GM23338 (cell line): ENCODE data around the gene SULT2A1. TPM values are rescaled to one million over a fixed set of nuclear protein-coding genes. Genes with fewer than 3 reads are reported as not detected.

ENCODE experiments used
- ATAC-seq: fragments of 200-7000 bp; cut with Tn5 transposase; 3 replicates; pipeline ENCODE4 v1.9.1; 2020
- DNase-seq: peaks from one replicate; pipeline ENCODE4 v3.0.0-alpha.2; 2015; ENCODE audit warnings: low spot score
- H2AFZ ChIP-seq: fragments of 200-600 bp; sonication (generic); 2 replicates; pipeline ENCODE4 v1.8.0; 2016; ENCODE audit warnings: antibody characterized with exemption, mild to moderate bottlenecking, moderate library complexity
- H3F3A ChIP-seq: fragments of 200-600 bp; sonication (generic); replicated peaks from 2 replicates; pipeline ENCODE4 v1.8.0; 2017; ENCODE audit warnings: antibody characterized with exemption, mixed run types, low read depth
- H3K27ac ChIP-seq: fragments of 200-600 bp; sonication (generic); 2 replicates; pipeline ENCODE4 v1.6.1; 2016; ENCODE audit warnings: low read depth
- H3K27me3 ChIP-seq: fragments of 200-600 bp; sonication (generic); 2 replicates; pipeline ENCODE4 v1.8.0; 2016; ENCODE audit warnings: mild to moderate bottlenecking, mixed run types, moderate library complexity; ENCODE audit not compliant: insufficient read depth
- H3K36me3 ChIP-seq: fragments of 200-600 bp; sonication (generic); 2 replicates; pipeline ENCODE4 v1.8.0; 2016; ENCODE audit warnings: mild to moderate bottlenecking; ENCODE audit not compliant: insufficient read depth
- H3K4me1 ChIP-seq: fragments of 200-600 bp; sonication (generic); 2 replicates; pipeline ENCODE4 v1.8.0; 2016; ENCODE audit warnings: mild to moderate bottlenecking, moderate library complexity; ENCODE audit not compliant: insufficient read depth
- H3K4me2 ChIP-seq: fragments of 200-600 bp; sonication (generic); 2 replicates; pipeline ENCODE4 v1.7.1; 2017; ENCODE audit warnings: mixed run types
- H3K4me3 ChIP-seq: fragments of 200-600 bp; sonication (generic); 2 replicates; pipeline ENCODE4 v1.6.1; 2016; ENCODE audit warnings: mixed run types
- H3K79me2 ChIP-seq: fragments of 200-600 bp; sonication (generic); replicated peaks from 2 replicates; pipeline ENCODE4 v1.8.0; 2017; ENCODE audit warnings: mild to moderate bottlenecking; ENCODE audit not compliant: insufficient read depth
- H3K9me2 ChIP-seq: fragments of 200-600 bp; sonication (generic); 2 replicates; pipeline ENCODE4 v1.8.0; 2017; ENCODE audit not compliant: insufficient read depth
- H4K20me1 ChIP-seq: fragments of 200-600 bp; sonication (generic); replicated peaks from 2 replicates; pipeline ENCODE4 v1.8.0; 2017; ENCODE audit warnings: mild to moderate bottlenecking; ENCODE audit not compliant: insufficient read depth
- H3K27ac Mint-ChIP-seq: 2 replicates; pipeline ENCODE4 v1.8.0; 2020; ENCODE audit warnings: inconsistent platforms, mild to moderate bottlenecking, moderate library complexity, mixed read lengths
- H3K27me3 Mint-ChIP-seq: 3 replicates; pipeline ENCODE4 v1.8.0; 2022; ENCODE audit warnings: low read depth, mild to moderate bottlenecking, moderate library complexity, mixed read lengths, inconsistent platforms; ENCODE audit not compliant: insufficient read depth, poor library complexity
- H3K36me3 Mint-ChIP-seq: 3 replicates; pipeline ENCODE4 v1.8.0; 2021; ENCODE audit warnings: low read depth, mild to moderate bottlenecking, inconsistent platforms, moderate library complexity, mixed read lengths
- H3K4me1 Mint-ChIP-seq: 3 replicates; pipeline ENCODE4 v1.8.0; 2020; ENCODE audit warnings: mild to moderate bottlenecking, inconsistent platforms, mixed read lengths
- H3K4me3 Mint-ChIP-seq: 3 replicates; pipeline ENCODE4 v1.8.0; 2021; ENCODE audit warnings: moderate library complexity, mild to moderate bottlenecking, inconsistent platforms, mixed read lengths
- H3K9me3 Mint-ChIP-seq: 3 replicates; pipeline ENCODE4 v1.8.0; 2020; ENCODE audit warnings: moderate library complexity, mild to moderate bottlenecking, inconsistent platforms, mixed read lengths
- CREB1 ChIP-seq: fragments of 250-450 bp; sonication (Bioruptor Pico); IDR thresholded peaks from 2 replicates; pipeline ENCODE4 v1.5.0; 2020; ENCODE audit warnings: low read depth, mild to moderate bottlenecking, moderate library complexity
- CTCF ChIP-seq, 2 experiments: fragments of 200-600 bp in 1 of 2; sonication (generic) in 1 of 2; conservative IDR thresholded peaks; 2 replicates each; pipeline versions ENCODE4 v1.5.1 to v1.6.1; 2016 to 2017; ENCODE audit warnings: antibody characterized with exemption in 2 of 2, low read depth in 2 of 2, mild to moderate bottlenecking in 2 of 2, moderate library complexity in 1 of 2
- EZH2phosphoT487 ChIP-seq: fragments of 200-600 bp; sonication (generic); IDR thresholded peaks from one replicate; pipeline ENCODE4 v1.8.1; 2018; ENCODE audit warnings: antibody characterized with exemption; ENCODE audit not compliant: unreplicated experiment
- JUNB ChIP-seq: IDR thresholded peaks from one replicate; pipeline ENCODE4 v1.6.1; 2016; ENCODE audit warnings: antibody characterized with exemption; ENCODE audit not compliant: unreplicated experiment
- POLR2AphosphoS5 ChIP-seq: IDR thresholded peaks from 2 replicates; pipeline ENCODE4 v1.6.1; 2016; ENCODE audit warnings: antibody characterized with exemption, low read depth
- STAT1 ChIP-seq: IDR thresholded peaks from one replicate; pipeline ENCODE4 v1.6.1; 2016; ENCODE audit warnings: antibody characterized with exemption; ENCODE audit not compliant: unreplicated experiment
- ZNF114 ChIP-seq: fragments of 250-450 bp; sonication (Bioruptor Pico); IDR thresholded peaks from 2 replicates; pipeline ENCODE4 v1.5.0; 2020; ENCODE audit warnings: mild to moderate bottlenecking, moderate library complexity
- ZNF331 ChIP-seq: fragments of 250-450 bp; sonication (Bioruptor Pico); IDR thresholded peaks from 2 replicates; pipeline ENCODE4 v1.5.0; 2020; ENCODE audit warnings: low read depth, mild to moderate bottlenecking, moderate library complexity
- polyA plus RNA-seq: library from polyadenylated mRNA; unstranded; fragments of >200 nt; fragmentation: Nextera tagmentation; extraction: Ambion mirVana; gene quantifications from 2 replicates; pipeline ENCODE4 v1.2.1, GENCODE V29; 2016
- total RNA-seq: library from RNA; depleted of rRNA; stranded (reverse); fragments of >200 nt; shearing (Covaris generic); gene quantifications from 2 replicates; pipeline ENCODE4 v1.2.3, GENCODE V29; 2014
- TF ChIP-seq, protein P1 (sequence below): fragments of 250-450 bp; sonication (Bioruptor Pico); IDR thresholded peaks from 2 replicates; pipeline ENCODE4 v1.5.0; 2020; ENCODE audit warnings: mild to moderate bottlenecking, moderate library complexity
- TF ChIP-seq, protein P2 (sequence below): IDR thresholded peaks from one replicate; pipeline ENCODE4 v1.6.1; 2018; ENCODE audit warnings: antibody characterized with exemption; ENCODE audit not compliant: unreplicated experiment

Gene SULT2A1
- total and polyA plus RNA-seq, 2 experiments from 2014 or later, result not detected

DNA sequence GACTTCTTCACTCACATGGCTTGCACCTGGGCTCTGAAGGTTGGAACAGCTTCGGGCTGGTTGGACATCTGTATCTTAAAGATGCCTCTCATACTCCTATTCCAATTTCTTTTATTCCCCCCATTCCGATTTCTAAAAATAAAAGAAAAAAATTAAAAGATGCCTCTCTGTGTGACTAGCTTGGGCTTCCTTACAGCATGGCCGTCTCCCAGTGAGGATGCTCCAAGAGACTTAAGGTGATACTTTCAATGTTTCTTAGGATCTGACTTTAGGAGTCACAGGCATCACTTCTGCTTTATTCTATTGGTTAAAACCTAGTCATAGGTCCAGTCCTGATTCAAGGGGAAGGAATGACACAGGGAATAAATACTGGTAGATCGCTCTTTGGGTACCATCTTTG is 9.9 kb upstream of the SULT2A1 start (continued):
- TF ChIP-seq CTCF (conservative IDR thresholded peaks at IDR 0.05; ENCODE audit: low read depth in 2 of 2) (no peak), ZNF114 (CRISPR knock-in tag) (no peak), POLR2AphosphoS5 (no peak), JUNB (no peak), EZH2phosphoT487 (no peak), ZNF331 (CRISPR knock-in tag) (no peak)

DNA sequence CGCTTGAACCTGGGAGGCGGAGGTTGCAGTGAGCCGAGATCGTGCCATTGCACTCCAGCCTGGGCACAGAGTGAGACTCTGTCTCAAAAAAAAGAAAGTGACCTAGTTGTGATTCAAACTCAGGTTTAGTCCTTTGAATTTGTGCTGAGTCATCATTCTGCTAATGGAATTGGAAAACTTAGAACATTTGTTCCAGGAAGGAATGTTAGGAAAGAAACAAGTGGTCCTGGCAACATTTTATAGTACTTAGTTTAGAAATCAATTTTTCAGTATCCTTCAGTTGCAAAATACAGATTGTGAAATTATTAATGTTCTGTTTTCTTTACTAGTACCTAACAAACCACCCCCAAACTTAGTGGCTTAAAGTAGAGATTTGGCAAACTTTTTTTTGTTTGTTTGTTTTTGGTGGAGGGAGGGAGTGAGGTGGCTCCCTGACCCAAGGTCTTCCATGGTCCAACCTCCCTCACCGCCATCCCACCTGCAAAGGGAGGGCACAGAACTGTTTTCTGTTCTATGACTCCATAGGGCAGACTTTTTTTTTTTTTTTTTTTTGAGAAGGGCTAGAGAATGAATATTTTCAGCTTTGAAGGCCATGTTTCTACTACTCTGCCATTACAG is 9.2 kb upstream of the SULT2A1 start:
- H3K4me1 ChIP-seq, result no peaks in the 10 kb centered on the region
- peaks cover 16% of the 10 kb centered on the region for H3K36me3 Mint-ChIP-seq
- no peaks in the 10 kb centered on the region for H3K27me3 ChIP-seq
- no peak overlapping the region for H3K4me2 ChIP-seq
- H4K20me1 ChIP-seq, result no peaks in the 10 kb centered on the region
- H3K27me3 Mint-ChIP-seq, result peaks cover 3% of the 10 kb centered on the region
- no peaks in the 10 kb centered on the region for H3F3A ChIP-seq
- H3K27ac ChIP-seq, result no peak overlapping the region
- no peak for DNase-seq
- no peak overlapping the region for H3K4me3 ChIP-seq
- no peak overlapping the region for H2AFZ ChIP-seq
- H3K4me1 Mint-ChIP-seq, result no peaks in the 10 kb centered on the region
- H3K9me2 ChIP-seq, result no peaks in the 10 kb centered on the region
- no peak overlapping the region for H3K4me3 Mint-ChIP-seq
- no peaks in the 10 kb centered on the region for H3K36me3 ChIP-seq
- peak overlapping the region; percentile 36; the same call in 1 of the 2 replicates for H3K27ac Mint-ChIP-seq
- H3K9me3 Mint-ChIP-seq, result peaks cover 26% of the 10 kb centered on the region
- H3K79me2 ChIP-seq, result no peaks in the 10 kb centered on the region
- ATAC-seq, result no peak
- TF ChIP-seq CREB1 (CRISPR knock-in tag), result no peak
- no peak for TF ChIP-seq POLR2AphosphoS5
- TF ChIP-seq, protein P1, sequence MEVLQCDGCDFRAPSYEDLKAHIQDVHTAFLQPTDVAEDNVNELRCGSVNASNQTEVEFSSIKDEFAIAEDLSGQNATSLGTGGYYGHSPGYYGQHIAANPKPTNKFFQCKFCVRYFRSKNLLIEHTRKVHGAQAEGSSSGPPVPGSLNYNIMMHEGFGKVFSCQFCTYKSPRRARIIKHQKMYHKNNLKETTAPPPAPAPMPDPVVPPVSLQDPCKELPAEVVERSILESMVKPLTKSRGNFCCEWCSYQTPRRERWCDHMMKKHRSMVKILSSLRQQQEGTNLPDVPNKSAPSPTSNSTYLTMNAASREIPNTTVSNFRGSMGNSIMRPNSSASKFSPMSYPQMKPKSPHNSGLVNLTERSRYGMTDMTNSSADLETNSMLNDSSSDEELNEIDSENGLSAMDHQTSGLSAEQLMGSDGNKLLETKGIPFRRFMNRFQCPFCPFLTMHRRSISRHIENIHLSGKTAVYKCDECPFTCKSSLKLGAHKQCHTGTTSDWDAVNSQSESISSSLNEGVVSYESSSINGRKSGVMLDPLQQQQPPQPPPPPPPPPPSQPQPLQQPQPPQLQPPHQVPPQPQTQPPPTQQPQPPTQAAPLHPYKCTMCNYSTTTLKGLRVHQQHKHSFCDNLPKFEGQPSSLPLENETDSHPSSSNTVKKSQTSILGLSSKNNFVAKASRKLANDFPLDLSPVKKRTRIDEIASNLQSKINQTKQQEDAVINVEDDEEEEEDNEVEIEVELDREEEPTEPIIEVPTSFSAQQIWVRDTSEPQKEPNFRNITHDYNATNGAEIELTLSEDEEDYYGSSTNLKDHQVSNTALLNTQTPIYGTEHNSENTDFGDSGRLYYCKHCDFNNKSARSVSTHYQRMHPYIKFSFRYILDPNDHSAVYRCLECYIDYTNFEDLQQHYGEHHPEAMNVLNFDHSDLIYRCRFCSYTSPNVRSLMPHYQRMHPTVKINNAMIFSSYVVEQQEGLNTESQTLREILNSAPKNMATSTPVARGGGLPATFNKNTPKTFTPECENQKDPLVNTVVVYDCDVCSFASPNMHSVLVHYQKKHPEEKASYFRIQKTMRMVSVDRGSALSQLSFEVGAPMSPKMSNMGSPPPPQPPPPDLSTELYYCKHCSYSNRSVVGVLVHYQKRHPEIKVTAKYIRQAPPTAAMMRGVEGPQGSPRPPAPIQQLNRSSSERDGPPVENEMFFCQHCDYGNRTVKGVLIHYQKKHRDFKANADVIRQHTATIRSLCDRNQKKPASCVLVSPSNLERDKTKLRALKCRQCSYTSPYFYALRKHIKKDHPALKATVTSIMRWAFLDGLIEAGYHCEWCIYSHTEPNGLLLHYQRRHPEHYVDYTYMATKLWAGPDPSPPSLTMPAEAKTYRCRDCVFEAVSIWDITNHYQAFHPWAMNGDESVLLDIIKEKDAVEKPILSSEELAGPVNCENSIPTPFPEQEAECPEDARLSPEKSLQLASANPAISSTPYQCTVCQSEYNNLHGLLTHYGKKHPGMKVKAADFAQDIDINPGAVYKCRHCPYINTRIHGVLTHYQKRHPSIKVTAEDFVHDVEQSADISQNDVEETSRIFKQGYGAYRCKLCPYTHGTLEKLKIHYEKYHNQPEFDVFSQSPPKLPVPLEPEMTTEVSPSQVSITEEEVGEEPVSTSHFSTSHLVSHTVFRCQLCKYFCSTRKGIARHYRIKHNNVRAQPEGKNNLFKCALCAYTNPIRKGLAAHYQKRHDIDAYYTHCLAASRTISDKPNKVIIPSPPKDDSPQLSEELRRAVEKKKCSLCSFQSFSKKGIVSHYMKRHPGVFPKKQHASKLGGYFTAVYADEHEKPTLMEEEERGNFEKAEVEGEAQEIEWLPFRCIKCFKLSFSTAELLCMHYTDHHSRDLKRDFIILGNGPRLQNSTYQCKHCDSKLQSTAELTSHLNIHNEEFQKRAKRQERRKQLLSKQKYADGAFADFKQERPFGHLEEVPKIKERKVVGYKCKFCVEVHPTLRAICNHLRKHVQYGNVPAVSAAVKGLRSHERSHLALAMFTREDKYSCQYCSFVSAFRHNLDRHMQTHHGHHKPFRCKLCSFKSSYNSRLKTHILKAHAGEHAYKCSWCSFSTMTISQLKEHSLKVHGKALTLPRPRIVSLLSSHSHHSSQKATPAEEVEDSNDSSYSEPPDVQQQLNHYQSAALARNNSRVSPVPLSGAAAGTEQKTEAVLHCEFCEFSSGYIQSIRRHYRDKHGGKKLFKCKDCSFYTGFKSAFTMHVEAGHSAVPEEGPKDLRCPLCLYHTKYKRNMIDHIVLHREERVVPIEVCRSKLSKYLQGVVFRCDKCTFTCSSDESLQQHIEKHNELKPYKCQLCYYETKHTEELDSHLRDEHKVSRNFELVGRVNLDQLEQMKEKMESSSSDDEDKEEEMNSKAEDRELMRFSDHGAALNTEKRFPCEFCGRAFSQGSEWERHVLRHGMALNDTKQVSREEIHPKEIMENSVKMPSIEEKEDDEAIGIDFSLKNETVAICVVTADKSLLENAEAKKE (CRISPR knock-in tag), result no peak
- TF ChIP-seq ZNF114 (CRISPR knock-in tag), result no peak
- no peak for TF ChIP-seq JUNB
- TF ChIP-seq CTCF (conservative IDR thresholded peaks at IDR 0.05; ENCODE audit: low read depth in 2 of 2), result no peak
- no peak for TF ChIP-seq EZH2phosphoT487
- TF ChIP-seq, protein P2, sequence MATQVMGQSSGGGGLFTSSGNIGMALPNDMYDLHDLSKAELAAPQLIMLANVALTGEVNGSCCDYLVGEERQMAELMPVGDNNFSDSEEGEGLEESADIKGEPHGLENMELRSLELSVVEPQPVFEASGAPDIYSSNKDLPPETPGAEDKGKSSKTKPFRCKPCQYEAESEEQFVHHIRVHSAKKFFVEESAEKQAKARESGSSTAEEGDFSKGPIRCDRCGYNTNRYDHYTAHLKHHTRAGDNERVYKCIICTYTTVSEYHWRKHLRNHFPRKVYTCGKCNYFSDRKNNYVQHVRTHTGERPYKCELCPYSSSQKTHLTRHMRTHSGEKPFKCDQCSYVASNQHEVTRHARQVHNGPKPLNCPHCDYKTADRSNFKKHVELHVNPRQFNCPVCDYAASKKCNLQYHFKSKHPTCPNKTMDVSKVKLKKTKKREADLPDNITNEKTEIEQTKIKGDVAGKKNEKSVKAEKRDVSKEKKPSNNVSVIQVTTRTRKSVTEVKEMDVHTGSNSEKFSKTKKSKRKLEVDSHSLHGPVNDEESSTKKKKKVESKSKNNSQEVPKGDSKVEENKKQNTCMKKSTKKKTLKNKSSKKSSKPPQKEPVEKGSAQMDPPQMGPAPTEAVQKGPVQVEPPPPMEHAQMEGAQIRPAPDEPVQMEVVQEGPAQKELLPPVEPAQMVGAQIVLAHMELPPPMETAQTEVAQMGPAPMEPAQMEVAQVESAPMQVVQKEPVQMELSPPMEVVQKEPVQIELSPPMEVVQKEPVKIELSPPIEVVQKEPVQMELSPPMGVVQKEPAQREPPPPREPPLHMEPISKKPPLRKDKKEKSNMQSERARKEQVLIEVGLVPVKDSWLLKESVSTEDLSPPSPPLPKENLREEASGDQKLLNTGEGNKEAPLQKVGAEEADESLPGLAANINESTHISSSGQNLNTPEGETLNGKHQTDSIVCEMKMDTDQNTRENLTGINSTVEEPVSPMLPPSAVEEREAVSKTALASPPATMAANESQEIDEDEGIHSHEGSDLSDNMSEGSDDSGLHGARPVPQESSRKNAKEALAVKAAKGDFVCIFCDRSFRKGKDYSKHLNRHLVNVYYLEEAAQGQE, result no peak
- no peak for TF ChIP-seq ZNF331 (CRISPR knock-in tag)
- no peak for TF ChIP-seq STAT1
